Stimulated activated CD4-positive, alpha-beta T cell treated with anti-CD3 and anti-CD28 coated beads, Interleukin-1b, Interleukin-23, amount 100 ng/mL, for 1 hour (primary cell): ENCODE measurements around the gene NKD1.

Source experiments
- DNase-seq, 2 donors: peaks; one replicate each; pipeline ENCODE4 v3.0.0-alpha.2; 2020; ENCODE audit warnings: low read depth in 2 of 2

Gene NKD1

DNA sequence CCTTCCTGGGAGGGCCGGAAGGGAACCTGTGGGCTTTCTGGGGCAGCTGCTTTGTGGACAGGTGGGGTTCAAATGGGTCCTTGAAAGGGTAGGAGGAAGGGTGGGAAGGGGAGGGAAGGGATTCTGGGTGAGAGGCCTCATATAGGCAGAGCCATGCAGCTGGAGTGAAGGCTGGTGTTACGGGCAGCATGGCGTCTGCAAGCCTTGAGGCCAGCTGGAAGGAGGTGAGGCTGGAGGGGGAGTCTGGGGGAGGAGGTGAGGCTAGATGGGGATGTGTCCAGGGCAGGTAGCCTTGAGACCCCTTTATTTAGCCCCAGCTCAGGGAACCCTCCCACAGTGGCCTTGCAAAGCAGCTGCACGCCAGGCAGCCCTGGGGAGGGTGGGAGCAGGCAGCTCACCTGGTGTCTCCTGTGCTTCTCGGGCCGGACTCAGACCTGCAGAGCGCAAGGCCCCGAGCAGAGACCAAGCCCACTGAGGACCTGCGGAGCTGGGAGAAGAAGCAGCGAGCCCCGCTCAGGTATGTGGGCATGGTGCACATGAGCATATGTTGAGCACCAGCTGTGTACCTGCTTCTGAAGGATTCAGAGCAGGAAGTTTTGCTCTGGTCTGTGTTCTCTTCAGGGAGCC is 82.3 kb downstream of the NKD1 start:
- no peak for DNase-seq

GRCh38 chr16:50631249-50631984 is 83.2 kb downstream of the NKD1 start:
- no peak for DNase-seq

DNA sequence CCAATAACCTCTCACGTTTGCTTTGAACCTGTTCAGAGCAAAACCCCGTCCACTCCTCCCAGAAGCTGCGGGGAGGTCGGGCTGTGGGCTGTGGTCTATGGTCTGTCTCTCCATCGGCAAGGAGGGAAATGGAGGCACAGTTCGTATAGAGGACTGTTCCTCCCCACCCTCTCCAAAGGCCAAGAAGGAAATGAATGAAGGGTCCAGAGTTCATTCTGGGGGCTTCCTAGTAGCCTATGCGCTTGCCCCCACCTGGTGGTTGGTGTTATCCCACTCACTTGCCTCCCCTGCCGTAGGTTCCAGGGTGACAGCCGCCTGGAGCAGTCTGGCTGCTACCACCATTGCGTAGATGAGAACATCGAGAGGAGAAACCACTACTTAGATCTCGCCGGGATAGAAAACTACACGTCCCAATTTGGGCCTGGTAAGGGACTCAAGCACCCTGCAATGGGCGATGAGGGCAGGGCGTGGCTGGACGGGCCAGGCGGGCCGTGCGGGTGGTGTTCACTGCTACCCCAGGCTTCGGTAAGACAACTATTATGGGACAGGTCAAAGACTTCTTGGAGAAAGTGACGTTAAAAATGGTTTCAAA is 83.9 kb downstream of the NKD1 start:
- DNase-seq, result no peak

DNA sequence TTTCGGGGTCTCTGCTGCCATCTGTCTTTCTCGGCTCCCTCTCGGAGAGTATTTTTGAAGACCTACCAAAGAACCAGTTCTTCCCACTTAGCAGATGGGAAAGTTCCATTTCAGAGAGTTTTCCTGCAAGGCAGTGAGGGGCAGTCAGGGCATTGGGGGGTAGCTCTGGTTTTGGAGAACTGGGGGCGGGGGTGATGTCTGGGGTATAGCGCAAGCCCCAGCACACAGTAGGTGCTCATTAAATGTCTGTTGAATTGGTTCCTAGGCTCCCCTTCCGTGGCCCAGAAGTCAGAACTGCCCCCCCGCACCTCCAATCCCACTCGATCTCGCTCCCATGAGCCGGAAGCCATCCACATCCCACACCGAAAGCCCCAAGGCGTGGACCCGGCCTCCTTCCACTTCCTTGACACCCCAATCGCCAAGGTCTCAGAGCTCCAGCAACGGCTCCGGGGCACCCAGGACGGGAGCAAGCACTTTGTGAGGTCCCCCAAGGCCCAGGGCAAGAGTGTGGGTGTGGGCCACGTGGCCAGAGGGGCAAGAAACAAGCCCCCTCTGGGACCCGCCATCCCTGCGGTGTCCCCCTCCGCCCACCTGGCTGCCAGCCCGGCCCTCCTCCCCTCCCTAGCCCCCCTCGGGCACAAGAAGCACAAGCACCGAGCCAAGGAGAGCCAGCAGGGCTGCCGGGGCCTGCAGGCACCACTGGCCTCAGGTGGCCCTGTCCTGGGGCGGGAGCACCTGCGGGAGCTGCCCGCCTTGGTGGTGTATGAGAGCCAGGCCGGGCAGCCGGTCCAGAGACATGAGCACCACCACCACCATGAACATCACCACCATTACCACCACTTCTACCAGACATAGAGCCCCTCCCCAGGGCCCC is 85.0 kb downstream of the NKD1 start:
- no peak for DNase-seq

DNA sequence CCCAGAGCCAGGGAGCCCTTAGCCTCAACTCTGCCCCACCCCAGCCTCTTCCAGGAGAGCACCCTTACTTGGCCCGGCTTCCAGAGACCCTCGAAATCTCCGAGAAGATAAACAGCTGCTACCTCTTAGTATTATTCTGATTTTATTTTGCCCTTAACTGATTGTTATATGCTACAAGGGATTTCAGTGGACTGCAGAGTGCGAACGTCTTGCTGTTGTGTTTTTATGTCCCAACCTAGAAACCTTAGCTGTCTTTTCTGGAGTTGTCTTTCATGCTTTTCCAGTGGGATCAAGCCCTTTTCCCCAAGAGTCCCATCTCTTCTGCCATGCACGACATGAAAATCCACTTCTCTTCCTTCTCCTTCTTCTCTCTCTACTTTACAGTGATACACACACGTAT is 85.9 kb downstream of the NKD1 start:
- DNase-seq, result no peak

- no peak for DNase-seq
These were observed 86.8 kb downstream of the NKD1 start for GRCh38 chr16:50634947-50635346.

- DNase-seq, result no peak
These were observed 87.6 kb downstream of the NKD1 start for GRCh38 chr16:50635505-50636392.

- no peak for DNase-seq
These were observed 88.7 kb downstream of the NKD1 start for GRCh38 chr16:50636753-50637374.

DNA sequence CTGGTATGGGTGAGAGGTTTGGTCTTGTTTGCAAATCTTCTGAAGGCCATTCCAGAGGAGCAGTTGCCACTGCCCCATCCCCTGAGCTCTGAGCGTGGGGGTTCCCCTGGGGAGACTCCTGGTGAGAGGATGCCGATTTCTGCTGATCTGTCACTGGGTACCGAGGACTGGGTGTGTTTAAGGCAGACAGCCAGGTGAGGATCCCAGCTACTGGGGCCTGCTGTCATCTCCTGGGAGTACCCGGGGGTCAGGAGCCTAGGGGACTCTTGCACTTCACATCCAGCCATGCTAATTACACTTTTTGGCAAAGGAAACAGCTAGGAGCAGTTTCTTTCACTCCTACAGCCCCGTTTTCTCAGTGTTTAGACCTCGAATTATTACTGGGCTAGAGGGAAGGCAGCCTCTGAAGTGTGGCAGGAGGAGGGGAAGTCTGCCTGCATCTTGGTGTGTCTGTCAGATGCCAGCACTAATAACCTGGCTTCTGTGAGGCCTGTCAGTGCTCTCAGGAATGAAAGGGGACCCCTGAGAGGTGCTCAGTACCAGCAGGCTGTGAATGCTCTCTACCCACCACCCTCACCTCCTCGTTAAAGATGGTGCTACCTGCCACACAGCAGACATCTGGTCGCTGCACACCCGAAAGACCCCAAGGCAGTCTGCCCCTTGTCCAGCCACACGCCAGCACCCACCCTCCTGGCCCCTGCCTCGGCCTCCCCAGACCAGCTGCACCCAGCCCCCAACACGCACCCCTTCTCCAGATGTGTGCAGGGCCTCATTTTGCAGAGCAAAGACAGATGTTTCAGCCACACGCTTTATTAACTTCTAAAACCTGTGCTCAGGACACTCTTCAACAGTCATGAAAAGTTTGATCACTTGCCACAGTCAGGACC is 89.8 kb downstream of the NKD1 start:
- no peak for DNase-seq

DNA sequence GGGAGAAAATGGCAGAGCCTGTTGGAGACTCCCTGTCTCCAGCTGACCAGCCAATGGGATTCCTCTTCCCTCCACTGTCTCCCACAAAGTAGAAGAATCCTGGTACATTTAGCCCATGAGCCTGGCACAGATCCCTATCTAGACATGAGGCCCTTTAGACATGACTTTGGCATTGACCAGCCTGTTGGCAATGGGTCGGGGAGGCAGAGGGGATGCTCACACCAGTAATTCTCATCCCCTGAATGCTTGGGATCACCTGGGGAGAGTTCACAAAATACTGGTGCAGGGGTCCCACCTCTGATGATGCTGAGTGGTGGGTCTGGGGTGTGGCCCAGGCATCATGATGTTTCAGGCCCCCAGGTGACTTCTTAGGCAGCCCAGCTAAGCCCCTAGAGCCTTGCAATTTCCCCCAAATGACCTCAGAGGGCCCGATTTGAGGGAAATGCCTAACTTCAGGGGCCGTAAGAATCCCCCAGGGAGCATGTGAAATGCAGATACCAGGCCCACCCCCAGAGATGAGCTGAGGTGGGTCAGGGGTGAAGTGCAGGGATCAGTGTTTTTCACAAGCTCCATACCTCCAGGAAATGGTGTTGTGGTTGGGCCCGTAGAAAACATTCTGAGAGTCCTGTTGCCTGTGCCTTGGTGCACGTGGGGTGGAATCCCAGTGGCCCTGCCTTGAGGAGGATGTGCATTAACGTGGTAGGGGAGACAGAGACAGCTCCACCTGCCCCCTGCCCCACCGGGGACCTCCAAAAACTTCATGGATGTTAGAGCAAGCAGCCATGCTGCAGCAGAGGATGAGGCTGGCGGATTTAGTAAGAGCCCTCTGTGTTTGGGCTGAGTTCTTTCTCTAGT is 90.8 kb downstream of the NKD1 start:
- DNase-seq, result no peak

DNA sequence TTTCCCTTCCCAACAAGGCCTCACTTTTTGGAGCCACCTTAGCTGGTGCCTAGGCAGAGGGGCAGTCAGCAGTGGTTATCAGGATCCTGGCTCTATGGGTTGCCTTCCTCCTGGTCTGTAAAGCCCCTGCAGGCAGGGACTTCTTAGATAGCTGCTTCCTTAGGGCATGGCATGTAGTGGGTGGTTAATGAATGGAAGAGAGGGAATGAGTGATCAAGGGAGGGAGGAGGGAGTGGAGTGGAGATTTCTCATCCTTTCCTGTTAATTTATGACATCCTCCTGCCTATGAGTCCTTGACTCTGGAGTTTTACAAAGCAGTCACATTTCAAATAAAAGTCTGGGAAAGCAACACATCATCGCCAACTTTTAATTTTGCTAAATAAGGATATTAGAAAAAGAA is 92.2 kb downstream of the NKD1 start:
- DNase-seq, result no peak

DNA sequence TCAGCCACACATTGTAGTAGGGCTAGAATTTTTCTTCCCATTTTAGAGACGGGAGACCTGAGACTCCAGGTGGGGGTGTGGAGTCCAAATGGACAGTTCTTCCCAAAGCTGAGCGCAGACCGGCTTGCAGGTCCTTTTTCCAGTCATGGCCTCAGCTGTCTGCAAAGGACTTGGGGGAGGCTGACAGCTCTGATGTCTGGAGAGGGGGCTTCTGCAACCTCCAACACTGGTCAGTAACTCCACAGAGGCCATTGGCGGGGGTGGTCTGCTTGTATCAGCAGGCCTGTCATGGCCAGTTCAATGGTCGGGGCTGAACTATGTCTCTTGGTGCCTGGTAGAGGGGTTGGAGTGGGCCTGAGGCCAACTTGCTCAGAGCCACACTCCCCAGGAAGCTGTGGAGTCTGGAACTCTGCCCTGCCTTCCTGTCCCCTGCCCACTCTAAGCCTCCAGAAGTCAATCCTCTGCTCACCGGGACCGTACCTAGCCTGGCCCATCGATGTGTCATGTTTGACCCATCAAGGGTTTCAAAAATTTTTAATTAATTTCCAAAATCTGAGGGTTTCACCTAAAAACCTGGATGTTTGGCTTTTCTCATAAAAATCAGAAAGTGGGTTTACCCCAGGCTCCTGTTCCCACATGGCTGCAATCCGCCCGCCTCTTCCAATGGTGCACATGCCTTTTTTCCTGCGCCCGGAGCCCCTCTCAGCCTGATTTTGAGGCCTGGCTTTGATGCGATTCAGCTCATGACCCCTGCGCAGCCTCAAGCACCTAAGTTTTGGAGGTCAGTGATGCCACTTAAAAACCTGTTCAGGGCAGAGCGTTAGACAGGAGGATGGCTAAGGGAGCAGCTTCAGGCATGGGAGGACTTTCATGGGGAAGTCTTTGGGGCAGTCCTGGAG is 93.0 kb downstream of the NKD1 start:
- DNase-seq, result no peak

GRCh38 chr16:50641818-50642187 is 93.6 kb downstream of the NKD1 start:
- DNase-seq, result no peak

DNA sequence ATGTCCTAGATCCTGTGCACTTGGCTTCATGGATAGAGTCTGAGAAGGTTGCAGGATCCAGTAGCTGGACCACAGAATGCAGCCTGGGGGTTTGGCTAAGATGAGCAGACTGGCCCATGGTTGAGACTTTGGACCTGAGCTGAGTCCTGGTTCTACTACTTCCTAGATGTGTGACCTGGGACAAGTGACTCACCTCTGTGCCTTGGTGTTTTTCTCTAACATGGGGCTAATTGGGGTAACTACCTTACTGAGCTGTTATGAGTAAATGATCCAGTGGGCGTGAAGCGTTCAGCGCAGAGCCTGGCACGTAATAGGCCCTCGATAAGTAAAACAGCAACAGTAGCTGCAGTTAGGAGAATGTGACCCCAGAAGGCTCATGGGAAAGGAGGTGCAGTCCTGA is 94.2 kb downstream of the NKD1 start:
- DNase-seq, result no peak

DNA sequence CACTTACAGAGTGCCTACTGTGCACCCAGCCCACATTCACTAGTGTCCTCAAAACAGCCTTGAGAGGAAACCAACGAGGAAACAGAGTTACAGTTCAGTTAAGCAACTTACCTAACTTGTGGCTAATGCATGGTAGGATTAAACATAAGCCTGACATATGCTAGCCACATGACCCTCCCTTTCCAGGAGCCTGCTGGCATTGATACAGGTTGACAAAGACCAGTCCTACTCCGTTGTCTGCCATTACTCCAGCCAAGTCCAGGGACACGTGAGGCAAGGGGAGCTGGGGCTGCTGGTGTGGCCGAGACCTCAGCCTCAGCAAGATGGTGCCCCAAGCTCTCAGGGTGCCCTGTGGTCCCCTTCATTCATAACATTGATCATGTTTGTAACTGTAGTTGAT is 95.0 kb downstream of the NKD1 start:
- no peak for DNase-seq

DNA sequence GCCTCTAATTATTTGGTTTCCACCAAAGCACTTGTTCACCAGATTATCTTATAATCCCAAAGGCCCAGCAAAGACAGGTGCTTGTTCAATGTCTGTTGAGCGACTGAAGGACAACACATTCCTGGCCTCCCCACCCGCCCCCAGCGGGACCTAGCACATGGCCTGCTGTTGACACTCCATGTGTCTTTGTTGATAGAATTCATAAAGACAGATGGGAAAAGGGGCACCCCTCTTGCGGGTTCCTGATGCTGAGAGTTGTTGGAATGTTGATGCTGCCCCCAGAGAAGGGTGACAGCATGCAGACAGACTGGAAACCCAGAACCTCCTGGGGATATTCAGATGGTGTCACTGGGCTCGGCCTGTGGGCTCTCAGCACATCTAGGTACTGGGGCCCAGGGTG is 96.0 kb downstream of the NKD1 start:
- no peak for DNase-seq

DNA sequence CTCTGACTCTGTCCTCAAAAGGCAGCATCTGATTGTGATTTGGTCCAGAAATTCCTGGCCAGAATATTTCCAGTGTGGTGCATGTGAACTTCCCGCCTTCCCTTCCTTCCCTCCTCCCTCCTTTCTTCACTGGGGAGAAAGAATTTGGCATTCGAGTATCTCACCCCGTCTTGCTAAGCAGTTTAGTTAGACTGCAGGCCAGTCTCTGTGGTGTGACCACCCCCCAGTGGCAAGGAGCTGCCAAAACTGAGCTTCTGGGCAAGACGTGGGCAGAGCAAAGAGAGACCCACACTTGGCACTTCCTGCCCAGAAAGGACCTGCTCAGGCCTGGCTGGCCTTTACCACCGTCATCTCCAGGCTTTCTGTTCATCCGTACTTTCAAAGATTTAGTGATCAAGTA is 96.5 kb downstream of the NKD1 start:
- DNase-seq, result no peak
